GM12801 (cell line): ENCODE measurements around the gene CFAP90.

ENCODE experiments used
- CTCF ChIP-seq: IDR thresholded peaks from one replicate; pipeline ENCODE4 v1.5.1; 2011; ENCODE audit warnings: control low read depth; ENCODE audit not compliant: insufficient read length; ENCODE audit errors: extremely low read depth

The CFAP90 gene

GRCh38 chr5:7873216-7873615 lies 22.3 kb upstream of the CFAP90 start:
- no peak for TF ChIP-seq CTCF

- TF ChIP-seq CTCF, result no peak
These were observed 21.7 kb upstream of the CFAP90 start for GRCh38 chr5:7872517-7873130.

- no peak for TF ChIP-seq CTCF
These were observed 20.7 kb upstream of the CFAP90 start for GRCh38 chr5:7871653-7872052.

- no peak for TF ChIP-seq CTCF
These were observed 18.7 kb upstream of the CFAP90 start for GRCh38 chr5:7869474-7870136.

GRCh38 chr5:7868773-7869473 lies 18.0 kb upstream of the CFAP90 start, which contains the start of the genes FASTKD3 and MTRR:
Gene FASTKD3 (minus strand): TSS chr5:7869031. CDS start chr5:7868083, 948 bp downstream.
Gene MTRR (plus strand): TSS chr5:7869148. CDS start chr5:7870795, 1,647 bp downstream.
- TF ChIP-seq CTCF, result no peak

GRCh38 chr5:7868427-7868772 lies 17.5 kb upstream of the CFAP90 start:
- no peak for TF ChIP-seq CTCF

GRCh38 chr5:7867260-7867659 lies 16.3 kb upstream of the CFAP90 start:
- TF ChIP-seq CTCF, result no peak
